HEK293 (cell line): Measurements from ENCODE around the gene SLC26A8.

Source experiments
- FEZF1 ChIP-seq: fragments of 450-650 bp; formaldehyde crosslinking; IDR thresholded peaks from 2 replicates; pipeline ENCODE4 v1.5.1; 2016; ENCODE audit warnings: missing biosample characterization, missing genetic modification characterization
- HOXA7 ChIP-seq: sonication (generic); formaldehyde crosslinking; IDR thresholded peaks from 2 replicates; pipeline ENCODE4 v1.8.1; 2022; ENCODE audit warnings: missing genetic modification reagents, borderline replicate concordance
- HOXC10 ChIP-seq: sonication (generic); formaldehyde crosslinking; IDR thresholded peaks from 2 replicates; pipeline ENCODE4 v1.8.1; 2023; ENCODE audit warnings: mild to moderate bottlenecking, missing genetic modification reagents
- KLF1 ChIP-seq: fragments of 450-650 bp; formaldehyde crosslinking; IDR thresholded peaks from 2 replicates; pipeline ENCODE4 v1.5.1; 2016; ENCODE audit warnings: missing biosample characterization, missing genetic modification characterization
- KLF8 ChIP-seq: fragments of 450-650 bp; formaldehyde crosslinking; IDR thresholded peaks from 2 replicates; pipeline ENCODE4 v1.5.1; 2016; ENCODE audit warnings: missing biosample characterization, missing genetic modification characterization
- MZF1 ChIP-seq: fragments of 450-650 bp; formaldehyde crosslinking; IDR thresholded peaks from 2 replicates; pipeline ENCODE4 v1.5.1; 2017; ENCODE audit warnings: missing biosample characterization, missing genetic modification characterization, borderline replicate concordance
- ZBTB20 ChIP-seq: fragments of 450-650 bp; formaldehyde crosslinking; IDR thresholded peaks from 2 replicates; pipeline ENCODE4 v1.5.1; 2016; ENCODE audit warnings: missing biosample characterization, missing genetic modification characterization
- ZFP3 ChIP-seq: fragments of 450-650 bp; formaldehyde crosslinking; IDR thresholded peaks from 2 replicates; pipeline ENCODE4 v1.5.1; 2016; ENCODE audit warnings: low read depth, missing biosample characterization, missing genetic modification characterization
- ZNF175 ChIP-seq: fragments of 450-650 bp; formaldehyde crosslinking; IDR thresholded peaks from 2 replicates; pipeline ENCODE4 v1.5.1; 2016; ENCODE audit warnings: missing biosample characterization, missing genetic modification characterization
- ZNF223 ChIP-seq: fragments of 450-650 bp; formaldehyde crosslinking; IDR thresholded peaks from 2 replicates; pipeline ENCODE4 v1.5.1; 2016; ENCODE audit warnings: missing biosample characterization, missing genetic modification characterization
- ZNF26 ChIP-seq: fragments of 450-650 bp; formaldehyde crosslinking; IDR thresholded peaks from 2 replicates; pipeline ENCODE4 v1.5.1; 2016; ENCODE audit warnings: missing biosample characterization, missing genetic modification characterization
- ZNF302 ChIP-seq: fragments of 450-650 bp; formaldehyde crosslinking; IDR thresholded peaks from 2 replicates; pipeline ENCODE4 v1.5.1; 2016; ENCODE audit warnings: missing biosample characterization, missing genetic modification characterization, low read depth
- ZNF324 ChIP-seq: fragments of 450-650 bp; formaldehyde crosslinking; IDR thresholded peaks from 2 replicates; pipeline ENCODE4 v1.5.1; 2016; ENCODE audit warnings: missing biosample characterization, missing genetic modification characterization
- ZNF335 ChIP-seq: fragments of 450-650 bp; formaldehyde crosslinking; conservative IDR thresholded peaks from 2 replicates; pipeline ENCODE4 v1.5.1; 2016; ENCODE audit warnings: missing biosample characterization, missing genetic modification characterization
- ZNF350 ChIP-seq: fragments of 450-650 bp; formaldehyde crosslinking; IDR thresholded peaks from 2 replicates; pipeline ENCODE4 v1.5.0; 2017; ENCODE audit warnings: missing biosample characterization, mild to moderate bottlenecking, missing genetic modification characterization
- ZNF391 ChIP-seq: fragments of 450-650 bp; formaldehyde crosslinking; IDR thresholded peaks from 2 replicates; pipeline ENCODE4 v1.5.1; 2016; ENCODE audit warnings: low read depth, missing biosample characterization, missing genetic modification characterization, borderline replicate concordance
- ZNF416 ChIP-seq: fragments of 450-650 bp; formaldehyde crosslinking; IDR thresholded peaks from 2 replicates; pipeline ENCODE4 v1.5.1; 2016; ENCODE audit warnings: missing biosample characterization, missing genetic modification characterization
- ZNF48 ChIP-seq: fragments of 450-650 bp; formaldehyde crosslinking; IDR thresholded peaks from 2 replicates; pipeline ENCODE4 v1.5.1; 2016; ENCODE audit warnings: missing biosample characterization, missing genetic modification characterization
- ZNF510 ChIP-seq: fragments of 450-650 bp; formaldehyde crosslinking; IDR thresholded peaks from 2 replicates; pipeline ENCODE4 v1.5.1; 2018; ENCODE audit warnings: mild to moderate bottlenecking, missing genetic modification characterization, missing biosample characterization; ENCODE audit not compliant: insufficient replicate concordance
- ZNF529 ChIP-seq: fragments of 450-650 bp; formaldehyde crosslinking; IDR thresholded peaks from 2 replicates; pipeline ENCODE4 v1.5.1; 2017; ENCODE audit warnings: missing genetic modification characterization, missing biosample characterization; ENCODE audit not compliant: insufficient replicate concordance
- ZNF624 ChIP-seq: fragments of 450-650 bp; formaldehyde crosslinking; IDR thresholded peaks from 2 replicates; pipeline ENCODE4 v1.5.1; 2017; ENCODE audit warnings: missing biosample characterization, missing genetic modification characterization
- ZNF639 ChIP-seq: fragments of 450-650 bp; formaldehyde crosslinking; IDR thresholded peaks from 2 replicates; pipeline ENCODE4 v1.5.1; 2016; ENCODE audit warnings: missing biosample characterization, missing genetic modification characterization
- ZNF658 ChIP-seq: fragments of 450-650 bp; formaldehyde crosslinking; IDR thresholded peaks from 2 replicates; pipeline ENCODE4; 2016; ENCODE audit warnings: missing biosample characterization, missing genetic modification characterization
- ZNF660 ChIP-seq: fragments of 450-650 bp; IDR thresholded peaks from 2 replicates; pipeline ENCODE4 v1.5.1; 2018; ENCODE audit warnings: missing biosample characterization, mild to moderate bottlenecking, missing genetic modification characterization
- ZNF677 ChIP-seq: fragments of 450-650 bp; IDR thresholded peaks from 2 replicates; pipeline ENCODE4 v1.5.0; 2018; ENCODE audit warnings: missing biosample characterization, mild to moderate bottlenecking, missing genetic modification characterization, moderate library complexity
- ZNF692 ChIP-seq: fragments of 450-650 bp; formaldehyde crosslinking; IDR thresholded peaks from 2 replicates; pipeline ENCODE4 v1.5.1; 2016; ENCODE audit warnings: missing biosample characterization, missing genetic modification characterization
- ZNF701 ChIP-seq: fragments of 450-650 bp; formaldehyde crosslinking; IDR thresholded peaks from 2 replicates; pipeline ENCODE4 v1.5.1; 2016; ENCODE audit warnings: missing biosample characterization, missing genetic modification characterization
- ZNF747 ChIP-seq: fragments of 450-650 bp; formaldehyde crosslinking; IDR thresholded peaks from 2 replicates; pipeline ENCODE4 v1.5.1; 2016; ENCODE audit warnings: missing biosample characterization, missing genetic modification characterization
- TF ChIP-seq, protein P1 (sequence below): fragments of 450-650 bp; formaldehyde crosslinking; IDR thresholded peaks from 2 replicates; pipeline ENCODE4 v1.5.1; 2016; ENCODE audit warnings: missing biosample characterization, missing genetic modification characterization
- TF ChIP-seq, protein P2 (sequence below): fragments of 450-650 bp; formaldehyde crosslinking; optimal IDR thresholded peaks from 2 replicates; pipeline ENCODE3; 2016; ENCODE audit warnings: missing biosample characterization, mild to moderate bottlenecking, missing genetic modification characterization
- TF ChIP-seq, protein P3 (sequence below): fragments of 450-650 bp; formaldehyde crosslinking; IDR thresholded peaks from 2 replicates; pipeline ENCODE4 v1.5.1; 2016; ENCODE audit warnings: missing biosample characterization, missing genetic modification characterization

Gene SLC26A8

DNA sequence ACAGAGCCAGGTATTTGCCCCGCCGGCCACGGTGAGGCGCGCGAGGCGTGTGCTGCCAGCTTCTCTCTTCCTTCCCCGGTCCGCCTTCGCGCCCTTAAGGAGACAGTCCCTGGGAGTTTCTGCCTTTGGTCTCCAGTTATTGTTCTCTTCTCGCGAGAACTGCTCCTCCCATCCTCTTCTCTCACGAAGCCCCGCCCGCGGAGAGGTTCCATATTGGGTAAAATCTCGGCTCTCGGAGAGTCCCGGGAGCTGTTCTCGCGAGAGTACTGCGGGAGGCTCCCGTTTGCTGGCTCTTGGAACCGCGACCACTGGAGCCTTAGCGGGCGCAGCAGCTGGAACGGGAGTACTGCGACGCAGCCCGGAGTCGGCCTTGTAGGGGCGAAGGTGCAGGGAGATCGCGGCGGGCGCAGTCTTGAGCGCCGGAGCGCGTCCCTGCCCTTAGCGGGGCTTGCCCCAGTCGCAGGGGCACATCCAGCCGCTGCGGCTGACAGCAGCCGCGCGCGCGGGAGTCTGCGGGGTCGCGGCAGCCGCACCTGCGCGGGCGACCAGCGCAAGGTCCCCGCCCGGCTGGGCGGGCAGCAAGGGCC is 3.2 kb upstream of the SLC26A8 start, which contains the start of gene MAPK14 (continued):
- TF ChIP-seq ZNF658 (no peak), ZBTB20 (no peak), ZNF692 (tag by site-specific recombination) (peak; percentile 67), ZNF747 (tag by site-specific recombination) (no peak), ZNF48 (no peak), ZNF416 (tag by site-specific recombination) (no peak), KLF8 (peak; percentile 87), ZNF677 (tag by site-specific recombination) (peak; percentile 58), ZNF529 (no peak), ZNF639 (tag by site-specific recombination) (no peak), ZNF624 (tag by site-specific recombination) (no peak), ZNF302 (no peak), ZNF701 (tag by site-specific recombination) (no peak), ZNF350 (tag by site-specific recombination) (no peak), ZNF335 (tag by site-specific recombination) (no peak), ZNF175 (no peak), MZF1 (no peak), ZNF26 (no peak), FEZF1 (tag by site-specific recombination) (no peak), ZNF324 (tag by site-specific recombination) (0 out of 2 replicates have a peak, but pooled peaks have one; percentile 19), HOXC10 (CRISPR knock-in tag) (peak; percentile 57; the same call in 1 of the 2 replicates), ZNF223 (tag by site-specific recombination) (no peak), ZNF391 (tag by site-specific recombination) (peak; percentile 55; the same call in 1 of the 2 replicates), ZFP3 (tag by site-specific recombination) (no peak), ZNF660 (tag by site-specific recombination) (peak; percentile 85), HOXA7 (no peak), ZNF510 (no peak), KLF1 (tag by site-specific recombination) (no peak; the same call in 1 of the 2 replicates)
- TF ChIP-seq, protein P1, sequence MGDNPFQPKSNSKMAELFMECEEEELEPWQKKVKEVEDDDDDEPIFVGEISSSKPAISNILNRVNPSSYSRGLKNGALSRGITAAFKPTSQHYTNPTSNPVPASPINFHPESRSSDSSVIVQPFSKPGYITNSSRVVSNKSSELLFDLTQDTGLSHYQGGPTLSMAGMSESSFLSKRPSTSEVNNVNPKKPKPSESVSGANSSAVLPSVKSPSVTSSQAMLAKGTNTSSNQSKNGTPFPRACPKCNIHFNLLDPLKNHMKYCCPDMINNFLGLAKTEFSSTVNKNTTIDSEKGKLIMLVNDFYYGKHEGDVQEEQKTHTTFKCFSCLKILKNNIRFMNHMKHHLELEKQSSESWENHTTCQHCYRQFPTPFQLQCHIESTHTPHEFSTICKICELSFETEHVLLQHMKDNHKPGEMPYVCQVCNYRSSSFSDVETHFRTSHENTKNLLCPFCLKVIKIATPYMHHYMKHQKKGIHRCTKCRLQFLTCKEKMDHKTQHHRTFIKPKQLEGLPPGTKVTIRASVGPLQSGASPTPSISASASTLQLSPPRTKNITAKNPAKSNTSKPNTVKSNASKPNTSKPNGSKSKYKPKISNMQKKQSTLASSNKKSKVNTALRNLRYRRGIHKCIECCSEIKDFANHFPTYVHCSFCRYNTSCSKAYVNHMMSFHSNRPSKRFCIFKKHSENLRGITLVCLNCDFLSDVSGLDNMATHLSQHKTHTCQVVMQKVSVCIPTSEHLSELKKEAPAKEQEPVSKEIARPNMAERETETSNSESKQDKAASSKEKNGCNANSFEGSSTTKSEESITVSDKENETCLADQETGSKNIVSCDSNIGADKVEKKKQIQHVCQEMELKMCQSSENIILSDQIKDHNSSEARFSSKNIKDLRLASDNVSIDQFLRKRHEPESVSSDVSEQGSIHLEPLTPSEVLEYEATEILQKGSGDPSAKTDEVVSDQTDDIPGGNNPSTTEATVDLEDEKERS (tag by site-specific recombination), result no peak
- TF ChIP-seq, protein P2, sequence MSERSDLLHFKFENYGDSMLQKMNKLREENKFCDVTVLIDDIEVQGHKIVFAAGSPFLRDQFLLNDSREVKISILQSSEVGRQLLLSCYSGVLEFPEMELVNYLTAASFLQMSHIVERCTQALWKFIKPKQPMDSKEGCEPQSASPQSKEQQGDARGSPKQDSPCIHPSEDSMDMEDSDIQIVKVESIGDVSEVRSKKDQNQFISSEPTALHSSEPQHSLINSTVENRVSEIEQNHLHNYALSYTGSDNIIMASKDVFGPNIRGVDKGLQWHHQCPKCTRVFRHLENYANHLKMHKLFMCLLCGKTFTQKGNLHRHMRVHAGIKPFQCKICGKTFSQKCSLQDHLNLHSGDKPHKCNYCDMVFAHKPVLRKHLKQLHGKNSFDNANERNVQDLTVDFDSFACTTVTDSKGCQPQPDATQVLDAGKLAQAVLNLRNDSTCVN (tag by site-specific recombination), result peak; percentile 94
- TF ChIP-seq, protein P3, sequence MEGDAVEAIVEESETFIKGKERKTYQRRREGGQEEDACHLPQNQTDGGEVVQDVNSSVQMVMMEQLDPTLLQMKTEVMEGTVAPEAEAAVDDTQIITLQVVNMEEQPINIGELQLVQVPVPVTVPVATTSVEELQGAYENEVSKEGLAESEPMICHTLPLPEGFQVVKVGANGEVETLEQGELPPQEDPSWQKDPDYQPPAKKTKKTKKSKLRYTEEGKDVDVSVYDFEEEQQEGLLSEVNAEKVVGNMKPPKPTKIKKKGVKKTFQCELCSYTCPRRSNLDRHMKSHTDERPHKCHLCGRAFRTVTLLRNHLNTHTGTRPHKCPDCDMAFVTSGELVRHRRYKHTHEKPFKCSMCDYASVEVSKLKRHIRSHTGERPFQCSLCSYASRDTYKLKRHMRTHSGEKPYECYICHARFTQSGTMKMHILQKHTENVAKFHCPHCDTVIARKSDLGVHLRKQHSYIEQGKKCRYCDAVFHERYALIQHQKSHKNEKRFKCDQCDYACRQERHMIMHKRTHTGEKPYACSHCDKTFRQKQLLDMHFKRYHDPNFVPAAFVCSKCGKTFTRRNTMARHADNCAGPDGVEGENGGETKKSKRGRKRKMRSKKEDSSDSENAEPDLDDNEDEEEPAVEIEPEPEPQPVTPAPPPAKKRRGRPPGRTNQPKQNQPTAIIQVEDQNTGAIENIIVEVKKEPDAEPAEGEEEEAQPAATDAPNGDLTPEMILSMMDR, result peak; percentile 96; the same call in 1 of the 2 replicates
